ENCODE data around the gene IL19. TPM values are rescaled to one million over a fixed set of nuclear protein-coding genes. Genes with fewer than 3 reads are reported as not detected.

The IL19 gene
- total and polyA plus RNA-seq, 4 donors = 0.10 to 0.68 (median 0.12) TPM; not detected in 1

GRCh38 chr1:206860165-206860564 is 89.6 kb downstream of the IL19 start:
- no peaks in the 10 kb centered on the region for H3K9me3 ChIP-seq (ENCODE audit: control insufficient read depth in 4 of 4, insufficient read depth in 3 of 4, low read length in 3 of 4)
- WGBS, 2 donors = 76 to 90% methylated on average over 4 of the region's 4 CpGs
- no peak for ATAC-seq (ENCODE audit: insufficient read depth, low FRiP score)

GRCh38 chr1:206863266-206863665 is 92.7 kb downstream of the IL19 start:
- TF ChIP-seq CTCF (IDR thresholded peaks at IDR 0.05; ENCODE audit: control extremely low read depth, extremely low read depth) = no peak

More at GRCh38 chr1:206860165-206860564, 89.6 kb downstream of the IL19 start:
- H3K36me3 ChIP-seq (ENCODE audit: control insufficient read depth in 4 of 4, insufficient read depth in 4 of 4, low read length in 4 of 4) = no peaks in the 10 kb centered on the region
- no peak overlapping the region for H3K9ac ChIP-seq (ENCODE audit: insufficient read depth in 1 of 2, low read length in 2 of 2)
- no peak for DNase-seq
- H3K4me3 ChIP-seq = no peak overlapping the region
- no peak overlapping the region for H3K27ac ChIP-seq (ENCODE audit: low read depth in 1 of 2, low read length in 1 of 2)
- peaks cover 0 to 2% (median 0%) of the 10 kb centered on the region in 5 donors for H3K4me1 ChIP-seq (ENCODE audit: control insufficient read depth in 5 of 5, insufficient read depth in 5 of 5, low read length in 5 of 5)
- H3K27me3 ChIP-seq (ENCODE audit: control insufficient read depth in 3 of 3, insufficient read depth in 3 of 3, low read length in 2 of 3) = peaks cover 0 to 3% (median 0%) of the 10 kb centered on the region in 3 donors
- TF ChIP-seq CTCF (IDR thresholded peaks at IDR 0.05; ENCODE audit: control extremely low read depth, extremely low read depth) = no peak

DNA sequence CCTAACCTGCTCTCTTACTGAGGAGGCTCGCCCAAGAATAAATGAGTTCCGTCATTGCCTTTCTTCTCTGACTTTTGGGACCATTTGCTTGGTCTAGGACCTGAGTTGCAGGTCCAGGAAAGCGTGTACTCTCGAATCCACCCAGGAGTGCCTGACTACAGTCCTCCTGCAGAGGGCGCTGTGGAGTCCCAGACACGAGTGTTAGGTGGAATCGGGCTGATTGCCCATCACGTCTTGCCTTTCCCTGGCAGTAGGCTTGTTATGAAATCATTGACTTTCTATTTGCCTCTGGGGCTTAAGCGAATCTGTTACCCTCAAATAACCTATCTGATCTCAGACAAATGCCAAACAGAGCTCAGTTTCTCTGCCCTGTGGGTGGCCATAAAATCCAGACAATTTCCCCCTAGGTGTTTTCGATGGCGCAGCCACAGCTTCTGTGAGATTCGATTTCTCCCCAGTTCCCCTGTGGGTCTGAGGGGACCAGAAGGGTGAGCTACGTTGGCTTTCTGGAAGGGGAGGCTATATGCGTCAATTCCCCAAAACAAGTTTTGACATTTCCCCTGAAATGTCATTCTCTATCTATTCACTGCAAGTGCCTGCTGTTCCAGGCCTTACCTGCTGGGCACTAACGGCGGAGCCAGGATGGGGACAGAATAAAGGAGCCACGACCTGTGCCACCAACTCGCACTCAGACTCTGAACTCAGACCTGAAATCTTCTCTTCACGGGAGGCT is 94.5 kb downstream of the IL19 start, which contains the start of gene IL20:
TSS of gene IL20 (plus strand) at position 685 of the 733 bp plus-strand sequence. CDS start 230 bp downstream, outside the sequence.
- H3K9ac ChIP-seq (ENCODE audit: insufficient read depth in 1 of 2, low read length in 2 of 2) = no peak within 1 kb of the TSS
- no peaks in the 10 kb centered on the region for H3K4me1 ChIP-seq (ENCODE audit: control insufficient read depth in 5 of 5, insufficient read depth in 5 of 5, low read length in 5 of 5)
- ATAC-seq (ENCODE audit: insufficient read depth, low FRiP score) (peak; percentile 66), DNase-seq (peak; percentile 61 to 74 (median 73))
- no peaks in the 10 kb centered on the region for H3K36me3 ChIP-seq (ENCODE audit: control insufficient read depth in 4 of 4, insufficient read depth in 4 of 4, low read length in 4 of 4)
- WGBS, 2 donors = 52 to 57% methylated on average over 19 of the region's 19 CpGs
- no peaks in the 10 kb centered on the region for H3K9me3 ChIP-seq (ENCODE audit: control insufficient read depth in 4 of 4, insufficient read depth in 3 of 4, low read length in 3 of 4)
- H3K27me3 ChIP-seq (ENCODE audit: control insufficient read depth in 3 of 3, insufficient read depth in 3 of 3, low read length in 2 of 3) = peaks cover 0 to 5% (median 0%) of the 10 kb centered on the region in 3 donors
- peak; percentile 86 for TF ChIP-seq CTCF (IDR thresholded peaks at IDR 0.05; ENCODE audit: control extremely low read depth, extremely low read depth)
- no peak within 1 kb of the TSS for H3K4me3 ChIP-seq
- H3K27ac ChIP-seq (ENCODE audit: low read depth in 1 of 2, low read length in 1 of 2) = no peak within 1 kb of the TSS

More at GRCh38 chr1:206863266-206863665, 92.7 kb downstream of the IL19 start:
- Histone ChIP-seq H3K9me3 (ENCODE audit: control insufficient read depth in 4 of 4, insufficient read depth in 3 of 4, low read length in 3 of 4) (no peaks in the 10 kb centered on the region), H3K27me3 (ENCODE audit: control insufficient read depth in 3 of 3, insufficient read depth in 3 of 3, low read length in 2 of 3) (peaks cover 0 to 5% (median 0%) of the 10 kb centered on the region in 3 donors), H3K4me1 (ENCODE audit: control insufficient read depth in 5 of 5, insufficient read depth in 5 of 5, low read length in 5 of 5) (peaks cover 0 to 2% (median 0%) of the 10 kb centered on the region in 5 donors), H3K4me3 (no peak overlapping the region), H3K27ac (ENCODE audit: low read depth in 1 of 2, low read length in 1 of 2) (no peak overlapping the region), H3K36me3 (ENCODE audit: control insufficient read depth in 4 of 4, insufficient read depth in 4 of 4, low read length in 4 of 4) (no peaks in the 10 kb centered on the region), H3K9ac (ENCODE audit: insufficient read depth in 1 of 2, low read length in 2 of 2) (no peak overlapping the region)
- 44 to 77% methylated on average over 1 of the region's 1 CpG for WGBS, 2 donors
- no peak for ATAC-seq (ENCODE audit: insufficient read depth, low FRiP score)
- no peak for DNase-seq

Data from lung (tissue), 12 donors.